GM12873 (cell line): Measurements from ENCODE around the gene HEXD.

Experiments used
- CTCF ChIP-seq: IDR thresholded peaks from 2 replicates; pipeline ENCODE4 v1.5.1; 2012; ENCODE audit warnings: low read depth, mild to moderate bottlenecking, moderate library complexity, low read length, control low read depth; ENCODE audit not compliant: insufficient read depth; ENCODE audit errors: missing control alignments

The HEXD gene

GRCh38 chr17:82461827-82462524 is 43.8 kb downstream of the HEXD start:
- TF ChIP-seq CTCF: no peak

GRCh38 chr17:82463391-82463790 is 45.2 kb downstream of the HEXD start:
- no peak for TF ChIP-seq CTCF

GRCh38 chr17:82463925-82464566 is 45.9 kb downstream of the HEXD start:
- no peak for TF ChIP-seq CTCF

- no peak for TF ChIP-seq CTCF
These were observed 46.4 kb downstream of the HEXD start for GRCh38 chr17:82464567-82464929.

- TF ChIP-seq CTCF: no peak
These were observed 47.0 kb downstream of the HEXD start for GRCh38 chr17:82465023-82465603.

- TF ChIP-seq CTCF: no peak
These were observed 50.5 kb downstream of the HEXD start for GRCh38 chr17:82468692-82469091.

- TF ChIP-seq CTCF: no peak
These were observed 51.9 kb downstream of the HEXD start for GRCh38 chr17:82470065-82470464.
